HG03066 (cell line): Measurements from ENCODE around the gene GSTM4.
"Not testable (repeated sequence)": the region's sequence is repeated elsewhere in the genome, so short reads cannot be mapped to it uniquely, and the experiment has no call there.

Source experiments
- ATAC-seq: cut with Tn5 transposase; IDR thresholded peaks from one replicate; pipeline ENCODE4 v1.9.1; 2021; ENCODE audit warnings: low read depth; ENCODE audit not compliant: unreplicated experiment

The GSTM4 gene

DNA sequence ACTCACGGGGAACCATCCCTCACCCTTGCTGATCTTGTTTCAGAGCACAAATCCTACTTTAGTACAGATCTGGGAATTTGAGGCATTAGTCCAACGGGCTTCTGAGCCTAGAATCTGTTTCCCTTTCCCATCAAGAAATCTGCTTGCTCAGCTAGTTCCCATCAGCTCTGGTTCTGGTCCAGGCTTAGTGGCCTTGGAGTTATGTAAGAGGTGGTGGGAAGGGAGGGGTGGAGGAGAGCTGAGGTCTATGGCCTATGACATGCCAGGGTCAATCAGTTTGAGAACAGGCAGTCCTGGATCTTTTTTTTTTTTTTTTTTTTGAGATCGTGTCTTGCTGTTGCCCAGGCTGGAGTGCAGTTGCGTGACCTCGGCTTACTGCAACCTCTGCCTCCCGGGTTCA is 35.9 kb downstream of the GSTM4 start:
- no peak for ATAC-seq

DNA sequence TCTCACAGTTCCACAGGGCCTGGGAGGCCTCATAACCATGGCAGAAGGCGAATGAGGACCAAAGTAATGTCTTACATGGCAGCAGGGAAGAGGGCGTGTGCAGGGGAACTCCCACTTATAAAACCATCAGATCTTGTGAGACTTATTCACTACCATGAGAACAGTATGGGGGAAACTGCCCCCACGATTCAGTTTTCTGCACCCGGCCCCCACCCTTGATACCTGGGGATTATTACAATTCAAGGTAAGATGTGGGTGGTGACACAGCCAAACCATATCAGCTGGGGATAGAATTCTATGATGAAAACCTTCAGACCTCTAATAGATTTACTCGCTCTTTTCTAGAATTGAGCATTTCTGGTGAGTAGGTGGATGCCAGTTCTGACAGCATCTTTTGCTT is 38.5 kb downstream of the GSTM4 start:
- not testable (repeated sequence) for ATAC-seq

DNA sequence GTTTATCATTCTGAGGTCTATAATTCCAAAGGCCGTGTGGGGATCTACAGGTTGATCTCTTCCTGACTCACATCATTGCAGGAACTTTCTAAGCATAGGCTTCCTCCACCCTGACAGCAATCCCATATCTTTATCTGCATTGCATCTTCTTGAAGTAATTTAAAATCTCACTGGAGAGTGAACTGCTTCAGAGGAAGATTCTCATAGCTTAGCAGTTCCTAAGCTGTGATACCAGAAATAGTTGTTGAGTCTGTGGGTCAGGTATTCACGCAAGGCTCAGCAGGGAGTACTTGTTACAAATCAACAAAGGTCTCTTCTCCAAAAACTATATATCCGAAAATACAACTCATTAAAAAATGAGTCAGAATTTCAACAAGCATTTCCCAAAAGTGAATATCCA is 39.2 kb downstream of the GSTM4 start:
- not testable (repeated sequence) for ATAC-seq

DNA sequence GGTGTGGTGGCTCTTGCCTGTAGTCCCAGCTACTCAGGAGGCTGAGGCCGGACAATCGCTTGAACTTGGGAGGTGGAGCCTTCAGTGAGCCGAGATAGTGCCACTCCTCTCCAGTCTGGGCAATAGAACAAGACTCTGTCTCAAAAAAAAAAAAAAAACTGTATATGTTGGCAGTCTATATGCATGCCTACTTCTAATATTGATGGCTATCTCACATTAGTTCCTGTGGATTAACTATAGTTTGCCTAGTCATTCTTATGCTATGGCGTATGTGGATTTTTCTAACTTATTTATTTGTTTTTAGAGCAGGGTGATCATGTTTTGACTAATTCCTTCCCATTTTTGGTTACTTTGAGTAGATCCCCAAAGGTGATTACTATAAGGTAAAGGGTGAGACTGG is 41.2 kb downstream of the GSTM4 start:
- ATAC-seq, result no peak

DNA sequence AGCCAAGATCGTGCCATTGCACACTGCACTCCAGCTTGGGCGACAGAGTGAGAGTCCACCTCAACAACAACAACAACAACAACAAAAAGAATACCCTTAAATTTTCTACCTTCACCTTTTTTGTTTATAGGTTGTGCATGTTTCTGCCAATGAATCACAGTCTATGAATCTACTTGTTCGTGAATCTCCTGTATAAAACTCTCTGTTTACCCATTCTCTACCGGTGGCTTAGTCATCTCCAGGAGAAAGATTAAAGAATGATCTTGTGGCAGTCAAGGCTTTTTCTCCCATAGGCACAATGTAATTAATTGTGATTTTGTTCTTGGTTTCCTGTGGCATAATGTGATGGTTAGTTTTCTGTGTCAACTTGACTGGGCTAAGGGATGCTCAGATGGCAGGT is 42.0 kb downstream of the GSTM4 start:
- ATAC-seq, result not testable (repeated sequence)

DNA sequence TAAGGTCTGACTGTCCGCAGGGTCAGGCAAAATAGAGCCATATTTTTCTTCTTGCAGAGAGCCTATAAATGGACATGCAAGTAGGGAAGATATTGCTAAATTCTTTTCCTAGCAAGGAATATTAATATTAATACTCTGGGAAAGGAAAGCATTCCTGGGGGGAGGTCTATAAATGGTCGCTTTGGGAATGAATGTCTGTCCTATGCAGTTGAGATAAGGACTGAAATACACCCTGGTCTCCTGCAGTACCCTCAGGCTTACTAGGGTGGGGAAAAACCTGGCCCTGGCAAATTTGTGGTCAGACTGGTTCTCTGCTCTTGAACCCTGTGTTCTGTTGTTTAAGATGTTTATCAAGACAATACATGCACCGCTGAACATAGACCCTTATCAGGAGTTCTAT is 47.0 kb downstream of the GSTM4 start:
- ATAC-seq, result not testable (repeated sequence)

DNA sequence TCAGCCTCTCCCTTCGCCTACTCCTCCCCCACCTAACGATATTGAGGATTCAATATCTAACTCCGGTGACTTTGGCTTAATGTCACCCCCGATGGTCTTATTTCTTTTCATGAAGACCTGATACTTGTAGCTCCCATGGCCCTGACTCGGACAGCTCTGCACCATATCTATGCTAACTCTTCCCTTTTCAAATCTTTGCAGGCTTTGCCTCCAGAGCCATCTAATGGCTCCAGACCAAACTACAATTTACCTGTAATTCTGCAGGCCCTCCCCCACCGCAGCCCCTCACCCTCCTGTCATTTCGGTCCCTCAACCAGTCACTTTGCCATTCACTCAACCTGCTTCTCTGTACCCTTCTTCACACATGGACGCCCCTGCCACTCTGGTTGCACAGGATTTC is 48.3 kb downstream of the GSTM4 start:
- no peak for ATAC-seq

DNA sequence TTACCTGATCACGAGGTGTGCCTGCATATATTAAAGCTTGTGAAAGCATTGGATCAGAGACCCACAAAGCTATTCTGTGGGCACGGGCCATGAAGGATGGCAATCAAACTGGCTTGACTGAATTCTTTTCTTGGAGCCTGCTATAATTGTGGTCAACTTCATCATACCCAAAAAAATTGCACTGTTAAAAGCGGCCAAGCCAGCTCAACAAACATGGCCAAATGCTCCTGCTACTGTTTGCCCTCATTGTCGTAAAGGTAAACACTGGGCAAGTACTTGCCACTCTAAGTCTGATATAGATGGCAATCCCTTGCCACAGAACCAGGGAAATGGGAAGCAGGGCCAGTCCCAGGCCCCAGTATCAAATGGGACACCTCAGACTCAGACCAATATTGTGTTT is 49.5 kb downstream of the GSTM4 start:
- ATAC-seq, result no peak

DNA sequence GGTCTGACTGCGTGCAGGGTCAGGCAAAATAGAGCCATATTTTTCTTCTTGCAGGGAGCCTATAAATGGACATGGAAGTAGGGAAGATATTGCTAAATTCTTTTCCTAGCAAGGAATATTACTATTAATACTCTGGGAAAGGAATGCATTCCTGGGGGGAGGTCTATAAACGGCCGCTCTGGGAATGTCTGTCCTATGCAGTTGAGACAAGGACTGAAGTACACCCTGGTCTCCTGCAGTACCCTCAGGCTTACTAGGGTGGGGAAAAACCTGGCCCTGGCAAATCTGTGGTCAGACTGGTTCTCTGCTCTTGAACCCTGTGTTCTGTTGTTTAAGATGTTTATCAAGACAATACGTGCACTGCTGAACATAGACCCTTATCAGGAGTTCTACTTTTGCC is 53.0 kb downstream of the GSTM4 start:
- ATAC-seq, result not testable (repeated sequence)

DNA sequence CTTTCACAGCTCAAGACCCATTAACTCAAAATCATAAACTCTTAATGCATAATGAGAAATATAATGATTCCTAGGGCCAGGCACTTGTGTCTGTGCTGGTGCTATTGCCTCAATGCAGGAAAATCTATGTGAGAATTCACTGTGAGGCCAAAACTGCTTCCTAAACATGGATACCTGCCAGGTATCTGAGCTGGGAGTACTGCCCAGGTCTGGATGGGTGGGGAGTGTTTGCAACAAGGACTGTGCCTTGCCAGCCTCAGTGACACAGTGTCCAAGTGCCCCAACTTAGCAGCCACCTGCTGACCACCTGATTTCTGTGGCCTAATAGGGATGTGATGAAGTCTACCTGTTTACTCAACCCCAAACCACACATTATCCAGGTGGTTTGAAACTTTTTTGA is 53.9 kb downstream of the GSTM4 start:
- not testable (repeated sequence) for ATAC-seq
